NK-92 (cell line): ENCODE measurements around the gene CHD5.

Source experiments
- DNase-seq: peaks from one replicate; lab custom pipeline; 2025; ENCODE audit not compliant: unreplicated experiment; lab: John Stamatoyannopoulos, UW

Gene CHD5

DNA sequence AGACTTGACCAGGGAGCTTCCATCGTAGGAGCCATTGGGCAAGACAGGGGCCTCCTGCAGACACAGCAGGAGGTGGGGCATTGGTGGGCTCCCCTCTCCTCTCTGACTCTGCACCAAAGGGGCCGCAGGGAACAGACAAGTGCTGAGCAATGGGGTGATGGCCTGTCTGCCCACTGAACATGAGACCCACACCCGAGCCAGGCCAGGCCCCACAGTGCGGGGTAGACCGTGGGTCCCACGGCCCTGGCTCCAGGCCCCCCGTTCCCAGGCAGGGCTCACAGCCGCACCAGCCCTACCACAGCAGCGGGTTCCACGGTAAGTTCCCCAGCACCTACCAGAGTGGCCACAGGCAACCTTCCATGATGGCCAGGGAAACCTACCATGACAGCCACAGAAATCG lies 45.9 kb downstream of the CHD5 start:
- DNase-seq = no peak

DNA sequence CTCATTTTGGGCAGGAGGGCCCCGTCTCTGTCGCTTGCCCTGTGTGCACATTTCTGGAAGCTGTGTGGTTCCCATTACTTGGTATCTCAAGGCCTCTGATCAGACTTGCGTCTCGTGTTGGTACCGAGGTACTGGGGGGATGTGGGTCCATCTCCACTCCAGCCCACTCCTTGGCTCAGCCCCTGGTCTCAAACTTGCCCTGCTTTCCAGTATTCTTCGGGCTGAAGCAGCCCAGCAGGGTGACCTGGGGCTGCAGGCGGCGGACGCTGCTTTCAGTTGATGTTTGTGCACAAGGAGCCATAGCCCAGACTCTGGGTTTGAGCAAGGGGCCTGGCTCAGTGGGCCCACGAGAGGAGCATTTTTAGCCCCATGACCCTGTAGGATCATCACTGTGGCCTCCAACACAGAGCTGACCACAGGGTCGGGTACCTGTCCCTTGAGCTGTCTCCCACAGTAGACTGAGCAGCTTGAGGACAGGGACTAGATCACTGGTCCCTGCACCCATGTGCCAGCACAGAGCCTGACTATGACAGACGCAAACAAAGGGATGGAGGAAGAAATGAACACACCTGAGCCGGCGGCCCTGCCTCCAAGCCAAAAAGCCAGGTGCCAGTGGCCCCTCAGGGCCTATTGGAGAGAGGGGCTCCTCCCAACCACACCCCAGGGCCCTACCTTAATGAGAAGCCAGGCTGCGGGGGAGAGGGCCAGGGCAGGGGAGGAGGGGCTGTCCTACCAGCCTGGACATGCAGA lies 46.8 kb downstream of the CHD5 start:
- no peak for DNase-seq

DNA sequence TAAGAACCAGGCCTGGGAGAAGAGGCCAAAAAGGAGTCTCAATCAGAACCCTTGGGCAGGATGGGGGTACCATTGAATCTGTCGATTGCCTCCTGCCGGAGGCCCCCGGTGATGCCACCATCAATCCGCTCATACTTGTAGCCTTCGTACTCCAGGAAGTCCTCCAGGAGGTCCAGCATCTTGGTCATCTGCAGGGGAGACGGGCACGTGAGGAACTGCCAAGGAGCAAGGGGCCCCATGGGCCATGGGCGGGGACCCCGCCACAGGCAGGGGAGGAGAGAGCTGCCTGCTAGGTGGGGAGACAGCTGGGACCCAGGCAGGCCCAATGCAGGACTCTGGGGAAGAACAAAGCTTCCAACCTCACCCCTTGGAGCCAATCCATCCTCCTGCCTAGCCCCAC lies 48.6 kb downstream of the CHD5 start:
- DNase-seq = no peak

DNA sequence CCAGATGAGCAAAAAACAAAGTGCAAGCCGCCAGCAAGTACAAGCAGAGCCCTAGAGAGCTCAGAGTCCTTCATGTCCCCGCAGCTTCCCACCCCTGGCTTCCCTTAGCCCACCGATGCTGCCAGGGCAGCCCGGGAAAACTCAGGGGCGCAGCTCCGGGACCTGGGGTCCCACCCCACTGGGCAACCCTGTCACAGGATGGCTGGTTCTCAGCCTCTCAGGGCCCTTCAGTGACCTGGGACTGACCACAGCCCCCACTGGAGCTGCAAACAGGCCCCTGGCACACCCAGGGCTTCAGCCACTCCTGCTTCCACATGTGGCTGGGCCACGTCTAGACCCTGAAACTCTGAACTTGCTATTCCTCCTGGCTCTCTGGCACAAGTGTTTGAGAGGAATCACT lies 49.5 kb downstream of the CHD5 start:
- DNase-seq = no peak

DNA sequence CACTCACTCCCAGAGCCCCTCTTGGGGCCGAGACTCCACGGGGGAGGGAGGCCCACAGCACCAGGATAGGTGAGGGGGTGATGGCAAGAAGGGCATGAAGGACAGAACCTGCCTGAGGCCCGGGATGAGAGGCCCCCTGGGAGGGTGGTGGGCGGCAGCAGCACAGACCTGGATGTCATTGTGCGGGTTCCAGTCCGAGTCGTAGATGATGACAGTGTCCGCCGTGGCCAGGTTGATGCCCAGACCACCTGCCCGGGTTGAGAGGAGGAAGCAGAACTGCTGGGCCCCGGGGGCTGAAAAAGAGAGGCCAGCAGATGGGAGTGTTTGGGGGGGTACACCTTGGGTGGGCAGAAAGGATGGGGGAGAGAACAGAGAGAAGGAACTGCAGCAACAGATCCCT lies 50.1 kb downstream of the CHD5 start:
- DNase-seq = no peak

DNA sequence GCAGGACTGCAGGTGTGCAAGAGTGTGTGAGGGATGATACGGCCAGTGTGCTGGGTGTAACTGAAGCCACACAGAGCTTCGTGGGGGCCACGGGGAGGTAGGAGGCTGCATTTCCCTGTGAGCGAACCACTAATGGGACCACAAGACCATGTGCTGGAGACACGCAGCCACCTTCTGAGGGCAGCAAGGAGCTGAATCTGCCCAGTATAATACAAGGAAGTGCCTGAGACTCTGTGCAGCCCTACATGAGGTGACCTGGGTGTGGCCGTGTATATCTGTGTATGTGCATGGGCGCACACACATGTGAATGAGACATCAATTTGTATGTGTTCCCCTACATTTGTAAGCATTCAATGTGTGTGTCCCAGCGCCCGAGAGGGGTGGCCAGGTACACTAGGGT lies 50.8 kb downstream of the CHD5 start:
- DNase-seq = no peak

DNA sequence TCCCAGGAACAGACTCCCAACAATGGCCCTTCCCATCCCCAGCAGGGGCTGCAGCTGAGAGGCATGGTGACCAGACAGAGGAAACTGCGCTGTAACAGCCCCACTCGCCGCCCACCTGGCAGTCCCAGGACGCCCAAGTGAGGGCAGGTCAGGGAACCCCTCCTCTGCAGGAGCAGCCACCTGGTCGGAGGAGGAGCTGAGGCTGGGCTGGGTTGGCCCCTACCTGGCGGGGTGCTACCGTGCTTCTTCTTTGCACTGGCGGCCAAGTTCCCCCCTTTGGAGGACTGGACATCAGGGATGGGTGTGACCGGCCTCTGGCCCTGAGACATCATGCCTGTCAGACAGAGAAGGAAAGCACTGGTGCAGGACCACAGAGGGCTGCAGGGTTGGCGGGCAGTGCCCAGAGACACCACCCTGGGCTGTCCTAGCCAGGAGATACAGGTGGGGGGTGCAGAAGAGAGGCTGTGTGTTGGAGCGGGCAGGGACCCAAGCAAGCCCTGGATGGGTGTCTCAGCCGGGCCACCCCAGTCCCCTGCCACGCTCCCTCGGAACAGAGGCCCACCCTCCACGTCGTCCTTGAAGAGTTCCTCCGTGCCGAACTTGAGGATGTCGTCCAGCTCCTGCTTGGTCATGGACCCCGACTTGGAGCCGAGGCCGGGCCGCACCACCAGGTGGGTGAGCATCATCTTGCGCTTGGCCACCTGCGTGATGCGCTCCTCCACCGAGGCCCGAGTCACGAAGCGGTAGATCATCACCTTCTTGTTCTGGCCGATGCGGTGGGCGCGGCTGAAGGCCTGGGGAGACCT lies 51.6 kb downstream of the CHD5 start:
- DNase-seq = no peak

DNA sequence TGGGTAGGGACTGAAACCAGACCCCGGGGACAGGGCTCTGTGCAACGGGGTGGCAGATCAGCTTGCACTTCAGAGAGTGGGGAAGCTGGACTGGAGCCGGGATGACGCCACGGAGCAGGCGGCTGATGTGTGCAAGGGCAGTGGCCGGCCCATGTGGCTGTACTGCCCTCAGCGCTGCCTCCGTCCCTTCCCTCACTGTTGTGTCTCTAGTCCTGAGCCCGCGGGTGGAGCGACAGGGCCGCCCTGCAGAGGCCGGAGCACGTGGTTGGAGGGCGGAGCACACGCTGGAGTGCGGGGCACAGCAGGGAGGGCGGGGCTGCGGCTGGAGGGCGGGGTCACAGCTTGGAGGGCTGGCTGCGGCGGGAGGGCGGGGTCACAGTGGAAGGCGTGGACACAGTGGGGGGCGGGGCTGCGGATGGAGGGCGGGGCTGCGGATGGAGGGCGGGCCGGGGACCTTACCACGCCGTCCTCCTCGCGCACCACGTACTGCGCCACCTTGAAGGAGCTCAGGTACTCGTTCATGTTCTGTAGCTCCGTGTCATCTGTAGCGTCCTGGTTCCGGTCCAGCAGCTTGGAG lies 52.4 kb downstream of the CHD5 start:
- no peak for DNase-seq

DNA sequence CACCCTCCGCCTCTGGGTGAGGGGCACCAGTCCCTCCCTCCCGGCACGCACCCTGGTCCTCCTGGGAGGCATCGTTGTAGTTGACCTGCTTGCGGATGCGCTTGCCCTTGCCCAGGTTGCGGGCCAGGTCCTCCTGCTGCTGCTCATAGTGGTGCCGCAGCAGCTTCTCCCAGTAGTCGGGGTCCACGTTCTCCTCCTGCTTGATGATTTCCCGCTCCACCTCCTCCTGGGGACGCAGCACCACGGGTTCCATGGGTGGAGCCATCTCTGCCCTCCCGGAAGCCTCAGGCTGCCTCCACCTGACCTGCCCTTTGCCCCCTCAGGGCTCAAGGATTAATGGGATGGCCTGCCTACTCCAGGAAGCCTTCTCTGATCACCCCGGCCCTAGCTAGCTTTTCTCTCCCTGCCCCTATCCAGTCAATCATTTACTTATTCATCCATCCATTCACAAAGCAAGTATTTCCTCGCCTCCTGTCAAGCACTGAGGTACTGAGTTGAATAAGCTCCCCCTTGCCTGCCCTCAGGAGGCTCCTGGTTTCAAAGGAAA lies 53.5 kb downstream of the CHD5 start:
- DNase-seq = no peak

DNA sequence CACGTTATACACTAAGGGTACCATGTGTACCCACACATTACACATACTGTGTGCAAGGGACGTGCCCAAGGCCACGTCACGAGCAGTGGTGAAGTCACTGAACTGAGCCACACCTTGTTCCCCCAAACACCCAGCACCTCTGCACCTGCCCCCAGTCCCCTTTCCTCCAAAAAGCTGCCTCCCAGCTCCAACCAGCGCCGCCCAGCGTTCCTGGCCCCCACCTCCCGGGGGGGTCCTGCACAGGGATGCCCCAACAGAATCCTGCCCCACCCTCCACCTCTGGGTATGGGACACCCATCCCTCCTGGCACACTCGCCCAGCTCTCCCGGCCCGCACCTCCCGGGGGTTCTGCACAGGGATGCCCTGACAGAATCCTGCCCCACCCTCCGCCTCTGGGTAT lies 54.1 kb downstream of the CHD5 start:
- DNase-seq = no peak

DNA sequence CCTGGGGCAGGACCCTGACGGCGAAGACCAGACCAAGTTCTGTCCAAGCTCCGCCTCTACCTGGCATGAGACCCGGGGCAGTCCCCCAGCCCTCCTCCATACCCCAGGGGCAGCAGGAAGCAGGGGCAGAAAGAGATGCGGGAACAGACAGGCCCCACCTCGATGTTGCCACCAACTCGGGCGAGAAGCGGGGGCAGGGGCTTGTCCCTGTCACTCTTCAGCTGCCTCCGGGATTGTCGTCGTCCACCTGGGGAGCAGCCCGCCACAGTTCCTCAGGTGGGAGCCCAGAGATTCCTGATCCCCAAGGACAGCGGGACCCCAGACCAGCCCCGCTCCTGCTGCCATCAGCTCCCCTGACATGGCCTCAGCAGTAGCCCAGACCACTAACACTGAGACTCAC lies 54.8 kb downstream of the CHD5 start:
- no peak for DNase-seq

DNA sequence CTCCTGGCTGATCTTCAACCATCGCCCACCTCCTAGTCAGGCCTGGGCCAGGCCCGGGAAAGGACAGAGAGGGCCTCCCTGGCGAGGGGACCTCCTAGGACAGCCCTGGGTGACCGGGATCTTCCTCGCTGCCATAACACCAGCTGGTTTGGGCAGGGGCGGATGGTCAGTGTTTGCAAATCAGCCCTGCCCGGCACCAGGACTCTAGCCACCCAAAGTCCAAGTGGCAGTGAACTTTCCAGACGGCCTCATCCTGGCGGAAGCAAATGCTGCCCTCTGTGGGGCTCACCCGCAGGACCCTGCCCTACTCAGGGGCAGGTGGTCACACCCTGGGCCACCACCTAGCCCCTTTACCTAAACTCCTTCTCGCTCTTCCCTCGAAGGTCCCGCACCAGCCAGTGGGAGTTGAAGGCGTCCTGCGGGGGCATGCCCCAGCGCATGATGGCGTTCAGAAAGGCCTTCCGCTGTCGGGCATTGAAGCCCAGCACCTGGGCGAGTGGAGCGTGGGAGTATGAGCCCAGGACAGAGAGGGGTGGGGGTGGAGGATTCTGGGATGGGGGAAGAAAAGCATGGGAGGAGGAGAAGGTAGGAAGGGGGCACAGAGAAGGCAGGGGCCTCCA lies 55.3 kb downstream of the CHD5 start:
- no peak for DNase-seq

DNA sequence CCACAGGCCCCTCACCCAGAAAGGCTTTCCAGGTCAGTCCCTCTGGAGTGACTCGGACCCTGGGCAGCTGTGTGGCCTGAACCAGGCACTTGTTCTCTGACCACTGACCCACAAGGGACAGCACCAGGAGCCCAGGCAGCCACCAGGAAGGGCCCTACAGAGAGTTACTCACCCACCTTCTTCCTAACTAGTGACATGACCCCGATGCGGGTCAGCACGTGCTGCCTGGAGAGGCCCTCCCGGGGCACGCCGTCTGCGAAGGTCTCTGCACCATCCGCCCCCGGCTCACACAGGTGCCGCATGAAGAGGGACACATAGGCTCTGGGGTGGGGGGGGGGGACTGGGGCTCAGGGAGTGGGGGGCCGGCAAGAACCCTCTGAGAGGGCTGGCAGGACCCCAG lies 55.8 kb downstream of the CHD5 start:
- no peak for DNase-seq

DNA sequence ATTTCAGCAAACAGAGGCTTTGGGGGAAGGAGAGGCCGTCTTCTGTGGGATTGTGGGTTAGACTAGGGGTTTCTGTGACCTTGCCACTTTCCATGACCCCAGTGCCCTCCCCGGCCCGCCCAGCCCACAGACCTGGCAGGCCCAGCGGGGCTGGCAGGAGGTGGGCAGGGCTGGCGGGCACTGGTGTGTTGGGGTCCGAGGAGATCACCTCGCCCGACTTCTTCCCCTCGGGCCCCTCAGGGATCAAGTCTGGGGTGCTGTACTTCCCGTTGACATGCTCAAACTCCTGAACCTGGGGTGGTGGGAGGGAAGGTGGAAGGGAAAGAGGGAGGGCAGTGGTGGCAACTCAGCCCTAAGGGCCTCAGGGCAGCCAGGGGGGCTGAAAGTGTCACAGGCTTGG lies 56.3 kb downstream of the CHD5 start:
- DNase-seq = no peak

DNA sequence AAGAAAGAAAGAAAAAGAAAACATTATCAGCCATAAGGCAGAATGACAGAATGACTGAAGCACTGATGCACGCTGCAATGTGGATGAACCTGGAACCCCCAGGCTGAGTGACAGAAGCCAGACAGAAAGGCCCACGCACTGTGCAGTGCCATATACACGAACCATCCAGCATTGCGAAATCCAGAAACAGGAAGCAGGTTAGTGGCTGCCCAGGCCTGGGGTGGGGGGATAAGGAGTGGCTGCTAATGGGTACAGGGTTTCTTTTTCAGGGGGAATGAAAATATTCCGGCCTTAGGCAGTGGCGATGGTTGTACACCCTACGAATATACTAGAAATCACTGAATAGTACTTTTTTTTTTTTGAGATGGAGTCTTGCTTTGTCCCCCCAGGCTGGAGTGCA lies 57.0 kb downstream of the CHD5 start:
- no peak for DNase-seq

DNA sequence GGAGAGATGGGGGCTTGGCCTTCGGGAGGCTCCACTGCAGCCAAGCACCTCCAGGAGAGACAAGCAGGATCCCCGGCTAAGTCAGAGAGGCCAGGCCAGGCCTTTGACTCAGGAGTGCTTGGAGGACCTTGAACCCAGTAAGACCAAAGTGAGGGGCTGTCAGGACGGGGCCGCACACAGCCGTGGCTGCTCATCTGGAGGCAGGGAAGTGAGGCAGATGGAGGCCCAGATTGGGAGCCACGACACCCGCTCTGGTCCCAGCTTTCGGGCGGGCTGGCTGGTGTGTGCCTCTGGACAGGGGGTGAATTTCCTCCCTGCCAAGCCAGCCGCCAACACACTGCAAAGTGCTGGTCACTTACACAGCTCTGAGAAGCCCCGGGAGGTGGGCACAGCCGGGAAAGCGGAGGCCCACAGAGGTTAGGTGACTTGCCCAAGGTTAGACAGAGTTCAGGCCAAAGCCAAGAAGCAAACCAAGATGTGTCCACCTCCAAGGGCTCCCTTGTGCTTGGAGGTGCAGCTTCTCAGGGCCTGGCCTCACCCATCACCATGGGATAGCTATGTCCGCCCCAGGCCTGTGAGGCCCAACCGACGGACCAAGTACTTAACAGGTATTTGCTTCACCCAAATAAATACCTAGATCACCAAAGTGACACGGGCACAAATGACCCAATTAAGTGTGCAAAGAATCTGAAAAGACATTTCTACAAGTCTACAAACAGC lies 58.3 kb downstream of the CHD5 start:
- DNase-seq = no peak

DNA sequence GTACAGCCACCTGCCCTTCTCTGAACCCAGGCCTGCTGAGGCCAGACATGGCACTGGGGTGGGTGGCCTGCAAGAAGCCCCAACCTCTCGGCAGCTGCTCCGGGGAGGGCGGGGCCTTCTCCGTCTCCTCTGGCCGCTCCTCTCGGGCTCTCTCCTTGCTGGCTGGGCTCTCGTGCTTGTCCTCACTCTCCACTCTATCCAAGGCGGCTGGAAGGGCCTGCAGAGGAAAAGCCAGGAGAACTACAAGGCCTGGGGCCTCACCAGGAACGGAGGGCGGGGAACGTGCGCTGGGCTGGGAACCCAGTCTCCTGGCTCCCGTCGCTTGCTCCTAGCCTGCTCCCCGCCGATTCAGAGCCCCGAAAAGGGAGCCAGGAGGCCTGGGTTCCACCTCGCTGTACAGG lies 59.1 kb downstream of the CHD5 start:
- DNase-seq = no peak

DNA sequence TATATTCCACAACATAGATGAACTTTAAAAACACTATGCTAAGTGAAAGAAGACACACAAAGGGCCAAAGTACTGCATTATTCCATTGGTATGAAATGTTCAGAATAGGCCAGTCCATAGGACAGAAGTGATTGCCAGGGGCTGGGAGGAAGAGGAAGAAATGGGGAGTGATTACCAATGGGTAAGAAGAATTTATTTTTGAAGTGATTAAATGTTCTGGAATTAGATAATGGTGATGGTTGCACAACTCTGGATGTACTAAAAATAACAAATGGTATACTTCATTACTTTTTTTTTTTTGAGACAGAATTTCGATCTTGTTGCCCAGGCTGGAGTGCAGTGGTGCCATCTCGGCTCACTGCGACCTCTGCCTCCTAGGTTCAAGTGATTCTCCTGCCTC lies 61.7 kb downstream of the CHD5 start:
- DNase-seq = no peak

DNA sequence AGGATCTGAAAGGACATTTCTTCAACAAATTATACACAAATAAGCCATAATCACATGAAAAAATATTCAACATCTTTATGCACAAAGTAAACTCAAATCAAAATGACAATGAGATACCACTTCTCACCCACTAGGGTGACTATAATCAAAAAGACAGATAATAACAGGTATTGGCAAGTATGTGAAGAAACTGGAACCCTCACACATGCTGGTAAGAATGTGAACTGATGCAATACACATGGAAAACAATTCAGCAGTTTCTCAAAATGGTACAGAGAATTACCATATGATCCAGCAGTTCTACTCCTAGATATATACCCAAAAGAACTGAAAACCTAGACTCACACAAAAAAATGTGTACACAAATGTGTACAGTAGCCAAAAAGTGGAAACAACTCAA lies 62.5 kb downstream of the CHD5 start:
- no peak for DNase-seq

DNA sequence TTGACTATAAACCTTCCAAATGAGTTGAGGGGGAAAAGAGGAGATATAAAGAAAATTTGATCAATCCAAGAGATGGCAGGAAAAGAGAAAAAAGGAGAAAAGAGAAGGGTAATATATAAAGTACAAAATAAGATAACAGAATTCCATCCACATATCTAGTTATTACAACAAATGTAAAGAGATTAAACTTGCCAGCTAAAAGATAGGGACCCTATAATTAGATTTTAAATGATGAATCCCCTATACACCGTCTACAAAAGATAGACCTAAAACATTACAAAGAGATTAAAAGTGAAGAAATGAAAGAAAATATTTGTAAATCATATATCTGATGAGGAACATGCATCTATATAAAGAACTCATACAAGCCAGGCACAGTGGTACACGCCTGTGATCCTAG lies 63.1 kb downstream of the CHD5 start:
- DNase-seq = no peak

DNA sequence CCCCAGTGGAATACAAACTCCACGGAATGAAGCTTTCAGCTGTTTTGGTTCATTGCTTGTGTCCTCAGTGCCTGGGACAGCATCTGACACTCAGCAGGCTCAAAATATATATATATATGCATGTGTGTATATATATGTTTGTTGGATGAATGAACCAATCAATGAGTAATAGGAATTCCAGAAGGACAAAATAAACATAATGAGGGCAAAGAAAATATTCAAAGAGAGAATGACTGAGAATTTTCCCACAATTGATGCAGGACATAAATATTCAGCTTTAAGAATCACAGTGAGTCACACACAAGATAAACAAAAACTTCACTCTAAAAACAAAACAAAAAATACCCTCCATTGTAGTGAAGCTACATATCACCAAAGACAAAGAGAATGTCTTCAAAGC lies 64.0 kb downstream of the CHD5 start:
- DNase-seq = no peak
